Measurements from ENCODE around the gene FAM3B.
"Not testable (repeated sequence)": the region's sequence is repeated elsewhere in the genome, so short reads cannot be mapped to it uniquely, and the experiment has no call there.

Gene FAM3B

GRCh38 chr21:41304068-41304720 is 12.4 kb upstream of the FAM3B start:
- Histone ChIP-seq H3K4me1 (ENCODE audit: insufficient read depth, insufficient read length) (no peaks in the 10 kb centered on the region), H3K9ac (ENCODE audit: insufficient read length, low read depth) (no peak overlapping the region), H3K36me3 (ENCODE audit: insufficient read depth, insufficient read length, low read length) (no peaks in the 10 kb centered on the region), H3K27me3 (ENCODE audit: insufficient read depth, insufficient read length) (no peaks in the 10 kb centered on the region), H3K9me3 (ENCODE audit: insufficient read depth, low read length) (peaks cover 13% of the 10 kb centered on the region), H3K4me3 (ENCODE audit: insufficient read length, low read depth) (no peak overlapping the region)
- no peak for DNase-seq (ENCODE audit: low read depth, low spot score)
- TF ChIP-seq SUZ12 (IDR thresholded peaks at IDR 0.05; ENCODE audit: extremely low read depth, insufficient read depth, insufficient read length) (no peak), ZNF274 (IDR thresholded peaks at IDR 0.05; ENCODE audit: low read depth, low read length) (no peak), YY1 (IDR thresholded peaks at IDR 0.05; ENCODE audit: insufficient read depth, insufficient read length) (no peak)

GRCh38 chr21:41307219-41307618 is 9.4 kb upstream of the FAM3B start:
- no peak overlapping the region for H3K9ac ChIP-seq (ENCODE audit: insufficient read length, low read depth)
- TF ChIP-seq ZNF274 (IDR thresholded peaks at IDR 0.05; ENCODE audit: low read depth, low read length) (no peak), SUZ12 (IDR thresholded peaks at IDR 0.05; ENCODE audit: extremely low read depth, insufficient read depth, insufficient read length) (no peak), YY1 (IDR thresholded peaks at IDR 0.05; ENCODE audit: insufficient read depth, insufficient read length) (no peak)
- H3K27me3 ChIP-seq (ENCODE audit: insufficient read depth, insufficient read length): no peaks in the 10 kb centered on the region
- no peak overlapping the region for H3K4me3 ChIP-seq (ENCODE audit: insufficient read length, low read depth)
- no peaks in the 10 kb centered on the region for H3K36me3 ChIP-seq (ENCODE audit: insufficient read depth, insufficient read length, low read length)
- no peak for DNase-seq (ENCODE audit: low read depth, low spot score)
- H3K4me1 ChIP-seq (ENCODE audit: insufficient read depth, insufficient read length): no peaks in the 10 kb centered on the region
- H3K9me3 ChIP-seq (ENCODE audit: insufficient read depth, low read length): peaks cover 13% of the 10 kb centered on the region

GRCh38 chr21:41313285-41314164 is 3.1 kb upstream of the FAM3B start:
- not testable (repeated sequence) for H3K4me3 ChIP-seq (ENCODE audit: insufficient read length, low read depth); H3K36me3 ChIP-seq (ENCODE audit: insufficient read depth, insufficient read length, low read length); H3K9ac ChIP-seq (ENCODE audit: insufficient read length, low read depth); H3K9me3 ChIP-seq (ENCODE audit: insufficient read depth, low read length); DNase-seq (ENCODE audit: low read depth, low spot score); H3K4me1 ChIP-seq (ENCODE audit: insufficient read depth, insufficient read length)
- H3K27me3 ChIP-seq (ENCODE audit: insufficient read depth, insufficient read length): peaks cover 43% of the 10 kb centered on the region

GRCh38 chr21:41315726-41316125 is 875 bp upstream of the FAM3B start:
- TF ChIP-seq SUZ12 (IDR thresholded peaks at IDR 0.05; ENCODE audit: extremely low read depth, insufficient read depth, insufficient read length): no peak
- TF ChIP-seq ZNF274 (IDR thresholded peaks at IDR 0.05; ENCODE audit: low read depth, low read length): no peak
- no peak for TF ChIP-seq YY1 (IDR thresholded peaks at IDR 0.05; ENCODE audit: insufficient read depth, insufficient read length)
- DNase-seq (ENCODE audit: low read depth, low spot score): no peak
- Histone ChIP-seq H3K9me3 (ENCODE audit: insufficient read depth, low read length) (no peaks in the 10 kb centered on the region), H3K27me3 (ENCODE audit: insufficient read depth, insufficient read length) (peaks cover 47% of the 10 kb centered on the region), H3K36me3 (ENCODE audit: insufficient read depth, insufficient read length, low read length) (no peaks in the 10 kb centered on the region), H3K4me1 (ENCODE audit: insufficient read depth, insufficient read length) (peaks cover 6% of the 10 kb centered on the region), H3K4me3 (ENCODE audit: insufficient read length, low read depth) (peak overlapping the region; percentile 54), H3K9ac (ENCODE audit: insufficient read length, low read depth) (no peak overlapping the region)

DNA sequence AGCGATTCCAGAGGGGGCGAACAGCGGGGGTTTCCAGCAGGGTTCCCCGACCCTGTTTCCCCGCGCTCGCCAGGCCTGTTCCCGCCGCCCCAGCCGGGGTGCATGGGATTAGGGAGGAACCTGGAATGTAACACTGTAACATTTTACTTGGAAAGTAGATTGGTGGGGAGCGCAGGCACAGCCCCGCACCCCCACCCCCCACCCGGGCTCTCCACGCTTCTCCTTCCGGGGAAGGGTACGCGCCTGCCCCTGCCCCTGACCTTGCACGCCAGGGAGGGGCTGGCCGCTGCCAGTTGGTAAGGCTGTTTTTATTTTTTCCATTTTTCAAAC is 427 bp downstream of the FAM3B start:
- peak overlapping the region; percentile 54 for H3K4me3 ChIP-seq (ENCODE audit: insufficient read length, low read depth)
- no peaks in the 10 kb centered on the region for H3K36me3 ChIP-seq (ENCODE audit: insufficient read depth, insufficient read length, low read length)
- no peaks in the 10 kb centered on the region for H3K9me3 ChIP-seq (ENCODE audit: insufficient read depth, low read length)
- peak overlapping the region; percentile 57 for H3K9ac ChIP-seq (ENCODE audit: insufficient read length, low read depth)
- H3K4me1 ChIP-seq (ENCODE audit: insufficient read depth, insufficient read length): peaks cover 6% of the 10 kb centered on the region
- DNase-seq (ENCODE audit: low read depth, low spot score): no peak
- H3K27me3 ChIP-seq (ENCODE audit: insufficient read depth, insufficient read length): peaks cover 47% of the 10 kb centered on the region
- peak; percentile 63 for TF ChIP-seq SUZ12 (IDR thresholded peaks at IDR 0.05; ENCODE audit: extremely low read depth, insufficient read depth, insufficient read length)
- no peak for TF ChIP-seq ZNF274 (IDR thresholded peaks at IDR 0.05; ENCODE audit: low read depth, low read length)

GRCh38 chr21:41317458-41317857 is 857 bp downstream of the FAM3B start:
- Histone ChIP-seq H3K9me3 (ENCODE audit: insufficient read depth, low read length) (no peaks in the 10 kb centered on the region), H3K36me3 (ENCODE audit: insufficient read depth, insufficient read length, low read length) (no peaks in the 10 kb centered on the region), H3K4me1 (ENCODE audit: insufficient read depth, insufficient read length) (peaks cover 7% of the 10 kb centered on the region), H3K27me3 (ENCODE audit: insufficient read depth, insufficient read length) (peaks cover 47% of the 10 kb centered on the region), H3K9ac (ENCODE audit: insufficient read length, low read depth) (peak overlapping the region; percentile 13), H3K4me3 (ENCODE audit: insufficient read length, low read depth) (peak overlapping the region; percentile 54)
- no peak for DNase-seq (ENCODE audit: low read depth, low spot score)
- TF ChIP-seq ZNF274 (IDR thresholded peaks at IDR 0.05; ENCODE audit: low read depth, low read length) (no peak), YY1 (IDR thresholded peaks at IDR 0.05; ENCODE audit: insufficient read depth, insufficient read length) (no peak), SUZ12 (IDR thresholded peaks at IDR 0.05; ENCODE audit: extremely low read depth, insufficient read depth, insufficient read length) (no peak)

DNA sequence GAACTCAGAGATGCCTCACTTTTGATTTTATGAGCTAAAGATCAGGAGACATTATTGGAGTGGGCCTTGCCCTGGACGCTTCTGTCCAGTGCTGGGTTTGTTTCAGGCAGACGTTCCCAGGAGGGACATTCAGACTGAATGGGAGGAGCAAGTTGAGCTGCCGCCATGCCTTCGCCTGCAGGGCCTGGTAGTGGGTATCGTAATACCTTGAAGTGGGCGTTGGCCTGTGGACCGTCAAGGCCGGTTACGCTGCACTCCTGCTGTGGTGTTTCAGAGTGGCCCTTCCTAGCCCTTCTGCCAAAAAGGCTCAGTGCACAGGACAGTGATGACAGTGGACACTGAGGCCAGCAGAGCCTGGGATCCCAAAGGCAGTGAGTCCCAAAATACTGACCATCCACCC is 1.6 kb downstream of the FAM3B start:
- no peak for TF ChIP-seq YY1 (IDR thresholded peaks at IDR 0.05; ENCODE audit: insufficient read depth, insufficient read length)
- TF ChIP-seq SUZ12 (IDR thresholded peaks at IDR 0.05; ENCODE audit: extremely low read depth, insufficient read depth, insufficient read length): no peak
- no peak for TF ChIP-seq ZNF274 (IDR thresholded peaks at IDR 0.05; ENCODE audit: low read depth, low read length)
- H3K4me3 ChIP-seq (ENCODE audit: insufficient read length, low read depth): no peak overlapping the region
- DNase-seq (ENCODE audit: low read depth, low spot score): no peak
- H3K9me3 ChIP-seq (ENCODE audit: insufficient read depth, low read length): no peaks in the 10 kb centered on the region
- no peak overlapping the region for H3K9ac ChIP-seq (ENCODE audit: insufficient read length, low read depth)
- peaks cover 43% of the 10 kb centered on the region for H3K27me3 ChIP-seq (ENCODE audit: insufficient read depth, insufficient read length)
- H3K36me3 ChIP-seq (ENCODE audit: insufficient read depth, insufficient read length, low read length): no peaks in the 10 kb centered on the region
- peaks cover 14% of the 10 kb centered on the region for H3K4me1 ChIP-seq (ENCODE audit: insufficient read depth, insufficient read length)

All from NT2/D1 (cell line).